Vagina (tissue), 2 donors: ENCODE results near the gene OAS2.

Experiments
- POLR2A ChIP-seq, 2 donors: fragments of 450-650 bp; IDR thresholded peaks; one replicate each; pipeline ENCODE4 v1.6.1; 2017; ENCODE audit warnings: antibody characterized with exemption in 2 of 2, mild to moderate bottlenecking in 2 of 2, moderate library complexity in 2 of 2
- POLR2AphosphoS5 ChIP-seq, 2 donors: sonication (generic); formaldehyde crosslinking; IDR thresholded peaks; one replicate each; pipeline ENCODE4 v1.9.0; 2017; ENCODE audit warnings: antibody characterized with exemption in 2 of 2, mild to moderate bottlenecking in 2 of 2, low read depth in 1 of 2; ENCODE audit not compliant: insufficient read depth in 1 of 2
- TF ChIP-seq, protein P1 (sequence below), 3 experiments: fragments of 450-650 bp in 2 of 3; fragments of 200-600 bp in 1 of 3; sonication (generic) in 1 of 3; IDR thresholded peaks; one replicate each; pipeline ENCODE4 v1.5.1; 2017 to 2019; ENCODE audit warnings: antibody characterized with exemption in 3 of 3, mild to moderate bottlenecking in 2 of 3, moderate library complexity in 2 of 3

DNA sequence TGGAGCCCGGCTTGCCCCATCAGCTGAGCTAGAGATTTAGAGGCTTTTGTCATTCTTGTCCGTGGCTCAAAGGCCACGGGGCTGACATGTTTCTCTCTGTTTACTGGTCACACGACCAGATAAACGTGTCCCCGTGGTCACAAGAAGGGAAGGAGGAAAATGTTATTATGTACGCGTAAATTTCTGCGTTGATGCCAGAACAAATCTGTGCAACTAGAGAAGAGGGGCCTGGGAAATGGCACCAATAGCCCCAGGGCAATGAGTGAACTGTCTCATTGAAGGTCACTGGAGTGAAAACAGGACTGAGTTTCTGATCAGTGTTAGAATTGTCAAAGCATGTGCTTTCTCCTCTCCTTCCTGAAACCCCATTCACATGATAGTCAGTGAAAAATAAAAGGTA is 25.3 kb downstream of the OAS2 start:
- TF ChIP-seq POLR2A (IDR thresholded peaks at IDR 0.05) (no peak), POLR2AphosphoS5 (IDR thresholded peaks at IDR 0.05; ENCODE audit: insufficient read depth in 1 of 2, low read depth in 1 of 2) (no peak)
- TF ChIP-seq, protein P1, sequence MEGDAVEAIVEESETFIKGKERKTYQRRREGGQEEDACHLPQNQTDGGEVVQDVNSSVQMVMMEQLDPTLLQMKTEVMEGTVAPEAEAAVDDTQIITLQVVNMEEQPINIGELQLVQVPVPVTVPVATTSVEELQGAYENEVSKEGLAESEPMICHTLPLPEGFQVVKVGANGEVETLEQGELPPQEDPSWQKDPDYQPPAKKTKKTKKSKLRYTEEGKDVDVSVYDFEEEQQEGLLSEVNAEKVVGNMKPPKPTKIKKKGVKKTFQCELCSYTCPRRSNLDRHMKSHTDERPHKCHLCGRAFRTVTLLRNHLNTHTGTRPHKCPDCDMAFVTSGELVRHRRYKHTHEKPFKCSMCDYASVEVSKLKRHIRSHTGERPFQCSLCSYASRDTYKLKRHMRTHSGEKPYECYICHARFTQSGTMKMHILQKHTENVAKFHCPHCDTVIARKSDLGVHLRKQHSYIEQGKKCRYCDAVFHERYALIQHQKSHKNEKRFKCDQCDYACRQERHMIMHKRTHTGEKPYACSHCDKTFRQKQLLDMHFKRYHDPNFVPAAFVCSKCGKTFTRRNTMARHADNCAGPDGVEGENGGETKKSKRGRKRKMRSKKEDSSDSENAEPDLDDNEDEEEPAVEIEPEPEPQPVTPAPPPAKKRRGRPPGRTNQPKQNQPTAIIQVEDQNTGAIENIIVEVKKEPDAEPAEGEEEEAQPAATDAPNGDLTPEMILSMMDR (IDR thresholded peaks at IDR 0.05), result no peak
